ENCODE data around the gene KRTAP5-8.
"Not testable (repeated sequence)": the region's sequence is repeated elsewhere in the genome, so short reads cannot be mapped to it uniquely, and the experiment has no call there.

KRTAP5-8 gene

GRCh38 chr11:71568704-71569349 lies 31.0 kb downstream of the KRTAP5-8 start:
- Histone ChIP-seq H2AFZ (ENCODE audit: low read depth, low read length) (no peak overlapping the region), H3K27ac (ENCODE audit: low read length) (no peak overlapping the region), H3K9ac (ENCODE audit: low read length) (no peak overlapping the region), H3K27me3 (ENCODE audit: low read depth, low read length) (peaks cover 27% of the 10 kb centered on the region), H3K4me1 (ENCODE audit: low read length) (no peaks in the 10 kb centered on the region; the same call in 1 of the 2 replicates), H4K20me1 (ENCODE audit: insufficient read depth, low read length) (no peaks in the 10 kb centered on the region), H3K79me2 (ENCODE audit: low read length) (no peaks in the 10 kb centered on the region), H3K36me3 (replicated peaks; ENCODE audit: low read depth, low read length) (no peaks in the 10 kb centered on the region), H3K9me3 (ENCODE audit: insufficient read depth, low read length) (no peaks in the 10 kb centered on the region), H3K4me2 (ENCODE audit: low read length) (no peak overlapping the region), H3K4me3 (ENCODE audit: low read length) (no peak overlapping the region)
- TF ChIP-seq CTCF (IDR thresholded peaks at IDR 0.05; ENCODE audit: low read depth, low read length) (no peak), EZH2phosphoT487 (IDR thresholded peaks at IDR 0.05; ENCODE audit: low read depth) (no peak)

GRCh38 chr11:71571101-71571850 lies 33.5 kb downstream of the KRTAP5-8 start:
- H3K4me1 ChIP-seq (ENCODE audit: low read length); H3K27ac ChIP-seq (ENCODE audit: low read length); H4K20me1 ChIP-seq (ENCODE audit: insufficient read depth, low read length); H3K36me3 ChIP-seq (replicated peaks; ENCODE audit: low read depth, low read length); H3K79me2 ChIP-seq (ENCODE audit: low read length); H3K9me3 ChIP-seq (ENCODE audit: insufficient read depth, low read length); H3K4me3 ChIP-seq (ENCODE audit: low read length); H2AFZ ChIP-seq (ENCODE audit: low read depth, low read length); H3K9ac ChIP-seq (ENCODE audit: low read length); H3K4me2 ChIP-seq (ENCODE audit: low read length): not testable (repeated sequence)
- H3K27me3 ChIP-seq (ENCODE audit: low read depth, low read length): peaks cover 32% of the 10 kb centered on the region

GRCh38 chr11:71572811-71573210 lies 35.0 kb downstream of the KRTAP5-8 start:
- Histone ChIP-seq H4K20me1 (ENCODE audit: insufficient read depth, low read length) (no peaks in the 10 kb centered on the region), H3K36me3 (replicated peaks; ENCODE audit: low read depth, low read length) (no peaks in the 10 kb centered on the region), H3K9ac (ENCODE audit: low read length) (no peak overlapping the region), H2AFZ (ENCODE audit: low read depth, low read length) (no peak overlapping the region), H3K4me2 (ENCODE audit: low read length) (no peak overlapping the region), H3K9me3 (ENCODE audit: insufficient read depth, low read length) (no peaks in the 10 kb centered on the region), H3K79me2 (ENCODE audit: low read length) (no peaks in the 10 kb centered on the region), H3K27me3 (ENCODE audit: low read depth, low read length) (peaks cover 33% of the 10 kb centered on the region), H3K4me1 (ENCODE audit: low read length) (no peaks in the 10 kb centered on the region; the same call in 1 of the 2 replicates), H3K4me3 (ENCODE audit: low read length) (no peak overlapping the region), H3K27ac (ENCODE audit: low read length) (no peak overlapping the region)
- no peak for TF ChIP-seq EZH2phosphoT487 (IDR thresholded peaks at IDR 0.05; ENCODE audit: low read depth)
- TF ChIP-seq CTCF (IDR thresholded peaks at IDR 0.05; ENCODE audit: low read depth, low read length): no peak

GRCh38 chr11:71574418-71574817 lies 36.6 kb downstream of the KRTAP5-8 start:
- Histone ChIP-seq H3K27me3 (ENCODE audit: low read depth, low read length) (peaks cover 30% of the 10 kb centered on the region), H2AFZ (ENCODE audit: low read depth, low read length) (no peak overlapping the region), H3K4me2 (ENCODE audit: low read length) (no peak overlapping the region), H3K9me3 (ENCODE audit: insufficient read depth, low read length) (no peaks in the 10 kb centered on the region), H3K4me3 (ENCODE audit: low read length) (no peak overlapping the region), H3K79me2 (ENCODE audit: low read length) (no peaks in the 10 kb centered on the region), H3K36me3 (replicated peaks; ENCODE audit: low read depth, low read length) (no peaks in the 10 kb centered on the region), H4K20me1 (ENCODE audit: insufficient read depth, low read length) (no peaks in the 10 kb centered on the region), H3K9ac (ENCODE audit: low read length) (no peak overlapping the region), H3K27ac (ENCODE audit: low read length) (no peak overlapping the region), H3K4me1 (ENCODE audit: low read length) (no peaks in the 10 kb centered on the region; the same call in 1 of the 2 replicates)
- TF ChIP-seq EZH2phosphoT487 (IDR thresholded peaks at IDR 0.05; ENCODE audit: low read depth) (no peak), CTCF (IDR thresholded peaks at IDR 0.05; ENCODE audit: low read depth, low read length) (no peak)

All from OCI-LY3 (cell line).